Measurements from ENCODE around the gene DENND1C. TPM values are rescaled to one million over a fixed set of nuclear protein-coding genes. Genes with fewer than 3 reads are reported as not detected.
A peak's percentile ranks its signal among the peaks of the same experiment; 100 is the strongest.

DENND1C gene
- total RNA-seq, 1 donor from 2014 or later: 3.1 TPM

DNA sequence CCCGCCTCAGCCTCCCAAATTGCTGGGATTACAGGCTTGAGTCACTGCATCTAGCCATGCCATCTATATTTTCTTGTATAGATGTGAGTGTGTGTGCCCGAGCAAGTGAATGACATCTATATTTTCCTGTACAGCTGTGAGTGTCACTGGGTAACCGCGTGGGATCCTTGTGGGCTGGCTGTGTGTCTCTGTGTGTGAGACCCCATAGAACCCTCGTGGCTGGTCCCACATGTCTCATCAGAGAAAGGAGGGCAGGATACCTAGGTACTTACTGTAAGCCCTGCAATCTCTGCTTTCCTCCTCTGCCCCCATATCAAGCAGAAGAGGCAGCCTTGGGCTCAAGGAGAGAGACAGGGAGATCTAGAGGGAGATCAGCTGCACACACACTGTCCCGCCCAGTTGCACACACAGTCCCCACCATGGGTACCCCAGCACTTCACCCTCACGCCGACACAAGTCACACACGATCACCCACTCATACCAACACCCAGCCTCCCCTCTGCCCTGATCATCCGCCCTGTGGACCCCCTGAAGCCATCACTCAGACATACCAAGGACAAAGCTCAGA lies 655 bp downstream of the DENND1C start:
- DNase-seq (ENCODE audit: low spot score): no peak

DNA sequence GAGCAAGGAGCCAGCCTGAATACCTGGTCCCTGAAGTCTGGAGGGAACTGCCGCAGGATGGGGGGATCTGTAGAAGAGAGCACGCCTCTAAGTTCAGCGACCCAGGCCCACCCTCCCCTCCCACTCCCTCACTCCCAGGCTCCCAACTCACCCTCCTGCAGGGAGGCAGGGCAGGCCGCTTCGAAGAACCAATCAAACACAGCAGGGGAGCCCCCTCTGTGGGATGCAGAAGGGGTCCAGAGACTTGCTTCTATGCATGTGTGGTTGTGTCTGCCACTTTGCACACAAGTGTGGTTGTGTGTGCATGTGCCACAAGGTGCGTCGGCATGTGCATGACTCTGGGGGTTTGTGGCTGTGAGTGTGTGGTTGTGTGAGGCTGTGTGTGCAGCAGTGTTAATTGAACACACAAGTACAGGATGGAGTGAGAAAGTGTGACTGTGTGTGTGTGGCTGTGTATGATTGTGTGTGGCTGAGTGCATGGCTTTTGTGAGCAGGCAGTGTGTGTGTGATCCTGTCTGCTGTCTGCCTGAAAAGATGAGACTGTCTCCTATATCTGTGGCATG lies 1.7 kb downstream of the DENND1C start:
- DNase-seq (ENCODE audit: low spot score): no peak

DNA sequence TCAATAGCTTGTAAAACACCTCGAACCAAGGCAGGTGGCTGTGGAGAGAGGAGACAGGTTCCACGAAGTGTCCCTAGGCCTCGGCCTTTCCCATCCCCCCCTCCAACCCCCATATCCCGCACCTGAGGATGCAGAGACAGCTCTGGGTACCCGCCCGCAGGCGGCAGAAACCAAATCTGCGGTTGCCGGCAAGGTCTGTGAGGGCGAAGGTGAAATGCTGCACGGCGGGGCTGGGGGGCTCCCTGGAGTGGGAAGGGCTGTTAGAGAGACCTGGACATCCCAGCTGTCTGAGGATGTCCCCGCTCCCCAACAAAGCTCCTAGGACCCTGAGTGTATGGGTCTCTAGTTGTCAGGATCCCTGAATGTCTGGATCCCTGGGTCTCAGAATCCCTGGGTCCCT lies 2.8 kb downstream of the DENND1C start:
- no peak for DNase-seq (ENCODE audit: low spot score)

DNA sequence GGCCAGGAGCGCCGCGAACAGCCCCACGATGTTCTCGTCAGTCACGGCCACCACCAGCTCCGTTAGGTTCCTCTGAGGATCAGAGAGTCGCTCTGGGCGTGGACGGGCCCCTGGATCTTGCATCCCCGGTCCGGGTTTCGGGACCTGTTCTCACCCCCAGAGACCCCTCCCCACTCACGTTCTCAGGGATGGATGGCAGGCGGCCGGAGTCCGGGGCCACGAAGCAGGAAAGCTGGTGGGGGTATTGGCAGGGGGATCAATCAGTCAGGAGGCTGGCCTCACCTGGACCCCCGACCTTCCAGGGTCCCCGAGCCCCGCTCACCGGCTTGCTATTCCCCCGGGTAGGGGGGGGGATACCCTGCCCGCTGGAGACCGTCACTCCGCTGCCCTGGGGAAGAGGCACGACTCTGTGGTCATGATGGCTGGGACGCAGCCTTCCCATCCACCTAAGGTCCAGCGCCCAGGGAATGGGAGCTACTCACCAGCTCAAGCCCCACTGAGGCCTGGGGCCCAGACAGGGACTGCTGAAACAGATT lies 4.6 kb downstream of the DENND1C start:
- DNase-seq (ENCODE audit: low spot score): no peak

DNA sequence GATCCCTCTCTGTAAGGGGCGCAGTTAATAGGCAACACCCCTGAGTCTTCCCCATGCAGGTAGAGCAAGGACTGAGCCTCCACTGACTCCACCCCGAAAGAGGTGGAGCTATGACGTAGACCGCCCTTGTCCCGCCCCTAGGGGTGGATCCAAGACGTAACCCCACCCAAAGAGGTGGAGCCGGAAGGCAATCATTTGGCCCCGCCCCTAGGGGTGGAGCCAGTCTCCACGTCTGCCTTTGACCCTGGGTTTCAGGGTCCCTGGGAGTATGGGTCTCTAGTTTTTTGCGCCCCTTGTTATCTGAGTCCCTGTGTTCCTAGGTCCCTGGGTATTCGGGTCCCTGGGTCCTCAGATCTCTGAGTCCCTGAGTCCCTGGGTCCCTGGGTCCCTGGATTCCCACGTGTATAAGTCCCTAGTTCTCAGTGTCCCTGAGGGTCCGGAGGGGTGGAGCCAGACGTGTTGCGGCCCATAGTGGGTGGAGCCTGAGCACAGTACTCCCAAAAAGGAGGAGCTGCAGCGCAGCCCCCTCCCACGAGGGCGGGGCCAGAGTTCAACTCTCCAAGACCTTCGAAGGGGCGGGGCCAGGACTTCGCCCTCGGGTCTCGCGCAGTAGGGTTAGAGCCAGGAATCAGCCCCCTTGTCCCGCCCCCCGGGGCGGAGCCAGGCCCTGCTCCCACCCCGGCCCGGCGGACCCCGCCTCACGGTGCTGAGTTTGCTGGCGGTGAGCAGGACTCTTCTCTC lies 5.3 kb downstream of the DENND1C start:
- no peak for DNase-seq (ENCODE audit: low spot score)

DNA sequence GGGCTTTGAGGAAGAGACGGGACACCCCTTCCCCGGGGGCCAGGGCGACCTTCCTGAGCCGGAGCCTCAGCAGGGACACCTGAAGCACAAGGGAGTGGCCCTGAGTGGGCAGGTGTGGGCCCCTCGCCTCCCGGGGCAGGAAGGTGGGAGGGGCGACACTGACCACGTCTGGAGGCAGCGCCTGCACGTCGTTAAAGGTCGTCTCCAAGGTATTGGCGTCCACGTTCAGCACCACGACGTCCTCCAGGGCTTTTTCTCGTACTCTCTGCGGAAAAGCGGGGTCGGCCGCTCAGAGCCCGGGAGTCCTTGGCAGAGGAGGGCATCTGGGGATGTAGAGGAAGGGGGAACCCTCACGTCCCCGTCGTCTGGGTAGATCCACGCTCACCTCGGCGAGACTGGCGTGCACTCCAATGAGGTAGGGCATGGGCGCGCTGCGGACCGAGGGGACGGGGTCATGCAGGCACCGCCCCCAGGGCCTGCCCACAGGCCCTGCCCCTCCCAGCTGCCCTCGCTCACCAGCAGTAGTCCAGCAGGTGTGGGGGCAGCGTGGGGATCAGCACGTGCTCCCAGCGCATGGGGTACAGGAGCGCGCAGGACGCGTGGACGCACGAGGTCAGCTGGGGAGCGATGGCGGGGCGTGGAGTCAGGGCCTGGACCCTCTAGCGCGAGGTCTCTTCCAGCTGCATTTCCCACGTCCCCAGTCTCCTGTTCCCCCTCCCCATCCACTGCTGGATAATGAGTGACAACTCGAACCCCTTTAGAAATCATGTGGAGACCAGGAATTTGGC lies 6.1 kb downstream of the DENND1C start:
- DNase-seq (ENCODE audit: low spot score): no peak

DNA sequence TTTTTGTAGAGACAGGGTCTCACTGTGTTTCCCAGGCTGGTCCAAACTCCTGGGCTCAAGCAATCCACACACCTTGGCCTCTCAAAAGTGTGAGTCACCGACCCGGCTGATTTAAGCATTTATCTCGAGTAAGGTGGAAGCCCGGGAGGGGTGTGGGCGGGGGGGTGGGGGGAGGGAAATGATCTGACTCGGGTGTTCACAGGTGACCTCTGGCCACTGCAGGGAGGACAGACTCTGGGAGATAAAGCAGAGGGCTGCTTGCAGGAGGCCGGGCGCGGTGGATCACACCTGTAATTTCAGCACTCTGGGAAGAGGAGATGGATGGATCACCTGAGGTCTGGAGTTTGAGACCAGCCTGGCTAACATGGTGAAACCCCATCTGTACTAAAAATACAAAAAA lies 7.9 kb downstream of the DENND1C start:
- DNase-seq (ENCODE audit: low spot score): no peak

DNA sequence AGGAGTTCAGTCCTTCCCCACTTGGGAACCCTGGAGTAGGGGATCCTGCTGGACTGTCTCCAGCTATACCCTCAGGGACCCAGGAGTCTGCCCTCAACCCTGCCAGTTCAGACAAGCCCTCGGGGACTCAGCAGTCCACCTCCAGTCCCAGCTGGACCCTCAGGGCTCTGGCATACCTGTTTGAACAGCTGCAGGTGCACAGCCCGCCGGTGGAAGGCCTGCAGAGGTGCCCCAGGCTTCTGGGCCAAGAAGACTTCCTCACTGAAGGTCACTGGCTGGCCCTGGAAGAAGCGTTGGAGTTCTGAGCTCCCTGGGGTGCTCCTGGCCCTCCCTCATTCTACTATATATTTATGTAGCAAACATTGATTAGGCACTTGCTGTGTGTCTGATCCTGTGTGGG lies 8.9 kb downstream of the DENND1C start:
- DNase-seq (ENCODE audit: low spot score): no peak

DNA sequence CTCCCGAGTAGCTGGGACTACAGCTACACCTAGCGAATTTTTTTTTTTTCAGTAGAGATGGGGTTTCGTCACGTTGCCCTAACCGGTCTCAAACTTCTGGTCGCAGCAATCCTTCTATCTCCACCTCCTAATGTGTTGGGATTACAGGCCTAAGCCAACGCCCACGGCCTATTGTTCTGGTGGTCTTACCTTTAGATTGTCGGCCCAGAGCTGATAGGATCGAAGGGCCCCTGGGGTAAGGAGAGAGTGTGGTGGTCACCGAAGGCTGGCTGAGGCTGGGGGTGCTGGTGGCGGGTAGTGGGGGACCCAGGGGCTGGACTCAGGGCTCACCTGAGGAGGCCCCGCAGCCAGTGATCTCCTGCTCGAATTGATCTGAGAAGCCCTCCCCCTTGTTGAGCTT lies 10.5 kb downstream of the DENND1C start:
- DNase-seq (ENCODE audit: low spot score): no peak

DNA sequence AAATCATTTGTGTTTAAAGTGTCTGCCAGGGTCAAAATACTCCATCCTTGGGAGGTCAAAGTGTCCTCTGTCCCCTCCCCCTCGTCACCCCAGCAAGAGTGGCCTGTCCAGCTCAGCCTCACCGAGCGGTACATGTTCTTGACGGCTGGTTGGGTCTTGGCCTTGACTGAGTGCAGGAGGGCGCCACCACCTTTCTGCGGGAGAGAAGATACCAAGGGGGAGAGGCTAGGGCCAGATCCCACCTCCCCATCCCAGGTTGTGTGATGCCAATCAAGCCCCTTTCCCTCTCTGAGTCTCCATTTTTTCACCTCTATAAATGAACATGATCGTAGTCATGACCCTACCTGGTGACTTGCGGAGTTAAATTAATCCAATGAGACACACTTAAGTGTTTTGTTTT lies 11.4 kb downstream of the DENND1C start:
- no peak for DNase-seq (ENCODE audit: low spot score)

DNA sequence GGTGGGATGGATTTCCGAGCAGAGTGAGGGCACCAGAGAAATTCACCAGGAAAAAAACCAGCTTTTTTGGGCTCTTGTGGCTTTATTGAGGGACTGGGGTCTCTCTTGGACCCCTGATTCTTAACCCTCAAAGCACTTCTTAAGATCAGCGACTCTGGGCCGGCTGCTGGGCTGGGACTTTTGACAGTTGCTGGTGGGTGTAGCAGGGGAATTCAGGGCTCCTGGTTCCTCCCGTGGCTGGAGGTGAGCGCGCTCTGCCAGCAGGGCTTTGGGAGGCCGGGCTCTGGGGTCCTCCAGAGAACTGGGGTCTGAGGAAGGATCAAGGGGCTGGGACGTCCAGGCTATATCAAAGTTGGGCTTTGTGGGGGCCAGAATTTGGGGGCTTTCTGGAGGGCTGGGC lies 14.2 kb downstream of the DENND1C start:
- no peak for DNase-seq (ENCODE audit: low spot score)

DNA sequence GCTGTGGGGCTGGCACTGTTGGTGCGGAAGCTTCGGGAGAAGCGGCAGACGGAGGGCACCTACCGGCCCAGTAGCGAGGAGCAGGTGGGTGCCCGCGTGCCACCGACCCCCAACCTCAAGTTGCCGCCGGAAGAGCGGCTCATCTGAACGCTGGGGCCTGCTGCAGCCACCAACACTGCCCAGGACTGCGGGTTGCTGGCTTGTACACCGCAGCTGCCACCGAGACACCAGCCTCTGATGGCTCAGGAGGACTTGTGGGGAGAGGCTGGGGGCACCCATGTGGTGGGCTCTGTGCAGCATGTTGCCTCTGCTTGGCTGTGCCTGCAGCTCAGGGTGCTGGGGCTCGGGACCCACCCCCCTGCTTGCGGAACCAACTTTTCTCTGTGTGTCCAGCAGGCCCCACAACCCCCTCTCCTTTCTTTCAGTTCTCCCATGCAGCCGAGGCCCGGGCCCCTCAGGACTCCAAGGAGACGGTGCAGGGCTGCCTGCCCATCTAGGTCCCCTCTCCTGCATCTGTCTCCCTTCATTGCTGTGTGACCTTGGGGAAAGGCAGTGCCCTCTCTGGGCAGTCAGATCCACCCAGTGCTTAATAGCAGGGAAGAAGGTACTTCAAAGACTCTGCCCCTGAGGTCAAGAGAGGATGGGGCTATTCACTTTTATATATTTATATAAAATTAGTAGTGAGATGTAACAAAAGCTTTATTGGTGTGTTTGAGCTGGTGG lies 14.9 kb downstream of the DENND1C start:
- DNase-seq (ENCODE audit: low spot score): no peak

DNA sequence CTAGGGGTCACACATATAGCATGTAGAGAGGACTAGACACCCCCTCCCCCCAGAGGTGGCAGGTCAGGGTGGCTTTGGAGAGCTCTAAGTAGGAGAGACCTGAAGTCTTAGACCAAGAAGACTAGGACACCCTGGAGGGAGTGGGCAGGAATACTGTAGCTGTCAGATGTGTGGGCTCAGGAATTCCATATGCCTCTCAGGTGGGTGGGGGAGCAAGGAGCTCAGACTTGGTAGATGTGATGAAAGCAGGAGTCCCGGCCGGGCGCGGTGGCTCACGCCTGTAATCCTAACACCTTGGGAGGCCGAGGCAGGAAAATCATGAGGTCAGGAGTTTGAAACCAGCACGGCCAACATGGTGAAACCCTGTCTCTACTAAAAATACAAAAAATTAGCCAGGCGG lies 15.9 kb downstream of the DENND1C start:
- no peak for DNase-seq (ENCODE audit: low spot score)

DNA sequence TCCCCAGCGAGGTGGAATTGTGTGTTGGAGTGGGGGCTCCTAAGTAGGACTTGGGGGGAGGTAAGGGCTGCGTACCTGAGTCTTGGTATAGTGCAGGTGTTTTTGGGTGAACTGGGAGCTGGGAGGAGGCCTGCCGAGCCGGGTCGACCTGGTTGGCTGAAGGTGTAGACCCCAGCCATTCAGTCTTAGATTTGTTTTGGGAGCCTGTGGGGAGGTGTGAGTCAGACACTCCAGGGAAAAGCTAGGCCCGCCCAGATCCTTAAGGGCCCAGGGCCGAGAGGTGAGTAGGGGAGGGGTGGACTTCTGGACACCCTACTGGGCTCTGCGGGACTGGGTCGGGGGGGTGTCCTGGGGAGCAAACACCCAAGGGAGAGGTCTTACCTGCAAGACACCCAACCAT lies 16.6 kb downstream of the DENND1C start:
- no peak for DNase-seq (ENCODE audit: low spot score)

DNA sequence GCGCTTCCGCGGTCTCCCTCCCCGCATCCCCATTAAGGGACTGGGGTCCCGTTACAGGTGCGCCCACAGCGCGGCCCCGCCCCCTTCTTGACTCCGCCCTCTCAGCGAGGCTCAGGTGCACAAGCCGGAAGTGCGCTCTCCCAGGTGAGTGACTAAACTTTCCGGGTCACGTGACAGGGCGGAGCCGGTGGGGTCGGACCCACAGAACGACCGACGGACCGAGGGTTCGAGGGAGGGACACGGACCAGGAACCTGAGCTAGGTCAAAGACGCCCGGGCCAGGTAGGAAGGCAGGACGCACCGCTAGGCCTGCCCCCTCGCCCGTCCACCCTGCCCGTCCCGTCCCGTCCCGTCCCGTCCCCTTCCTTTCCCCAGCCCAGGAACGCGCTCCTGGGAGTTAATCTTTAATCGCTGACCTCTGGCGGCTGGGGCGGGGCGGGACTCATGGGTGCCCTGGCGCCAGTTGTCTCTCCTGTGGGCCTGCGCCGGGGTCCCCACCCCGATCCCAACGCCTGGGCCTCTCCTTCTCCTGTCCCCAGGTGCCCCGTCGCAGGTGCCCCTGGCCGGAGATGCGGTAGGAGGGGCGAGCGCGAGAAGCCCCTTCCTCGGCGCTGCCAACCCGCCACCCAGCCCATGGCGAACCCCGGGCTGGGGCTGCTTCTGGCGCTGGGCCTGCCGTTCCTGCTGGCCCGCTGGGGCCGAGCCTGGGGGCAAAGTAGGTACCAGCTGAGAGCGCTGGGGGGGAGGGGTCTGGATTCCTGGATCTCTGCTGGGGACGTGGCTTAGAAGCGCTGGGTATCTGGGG lies 17.3 kb downstream of the DENND1C start, which contains the start of gene CRB3:
Gene CRB3, plus strand, starts transcription at position 202 of the 804 bp plus-strand sequence. Its CDS starts 431 bp downstream, at position 633.
- peak; percentile 89 for DNase-seq (ENCODE audit: low spot score)

DNA sequence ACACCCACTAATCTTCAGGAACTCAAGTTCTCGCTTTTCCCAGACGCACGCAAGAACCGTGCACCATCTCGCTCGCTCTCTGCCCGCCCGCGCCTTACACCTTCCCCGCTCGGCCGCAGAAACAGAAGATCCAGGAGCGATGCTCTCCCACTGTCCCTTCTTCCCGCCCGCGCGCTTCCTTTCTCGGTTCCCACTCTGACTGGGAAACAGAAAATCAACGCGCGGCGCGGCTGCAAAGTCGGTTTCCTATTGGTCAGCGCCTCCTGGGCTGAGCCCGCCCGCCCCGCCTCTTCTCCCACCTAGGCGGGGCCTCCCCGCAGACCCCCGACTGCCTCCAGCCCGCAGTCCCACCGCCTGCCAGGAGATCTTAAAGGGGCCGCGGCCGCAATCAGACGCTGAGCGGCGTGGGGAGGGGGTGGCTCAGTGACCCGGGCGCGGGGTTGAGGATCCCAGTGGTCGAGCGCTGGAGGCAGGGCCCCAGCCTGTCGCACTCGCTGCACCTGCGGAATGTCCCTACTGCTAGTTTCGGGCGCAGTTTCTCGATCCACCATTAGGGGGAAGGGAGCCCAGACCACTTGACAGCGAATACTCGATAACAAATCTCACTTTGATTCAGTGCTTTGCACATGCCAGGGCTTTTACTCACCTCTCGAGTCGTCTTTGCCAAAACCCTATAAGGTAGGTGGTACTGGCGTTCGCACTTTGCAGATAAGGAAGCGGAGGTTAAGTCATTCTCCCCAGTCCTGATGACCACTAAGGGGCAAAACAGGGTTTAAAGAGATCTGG lies 21.3 kb downstream of the DENND1C start:
- DNase-seq (ENCODE audit: low spot score): peak; percentile 96

DNA sequence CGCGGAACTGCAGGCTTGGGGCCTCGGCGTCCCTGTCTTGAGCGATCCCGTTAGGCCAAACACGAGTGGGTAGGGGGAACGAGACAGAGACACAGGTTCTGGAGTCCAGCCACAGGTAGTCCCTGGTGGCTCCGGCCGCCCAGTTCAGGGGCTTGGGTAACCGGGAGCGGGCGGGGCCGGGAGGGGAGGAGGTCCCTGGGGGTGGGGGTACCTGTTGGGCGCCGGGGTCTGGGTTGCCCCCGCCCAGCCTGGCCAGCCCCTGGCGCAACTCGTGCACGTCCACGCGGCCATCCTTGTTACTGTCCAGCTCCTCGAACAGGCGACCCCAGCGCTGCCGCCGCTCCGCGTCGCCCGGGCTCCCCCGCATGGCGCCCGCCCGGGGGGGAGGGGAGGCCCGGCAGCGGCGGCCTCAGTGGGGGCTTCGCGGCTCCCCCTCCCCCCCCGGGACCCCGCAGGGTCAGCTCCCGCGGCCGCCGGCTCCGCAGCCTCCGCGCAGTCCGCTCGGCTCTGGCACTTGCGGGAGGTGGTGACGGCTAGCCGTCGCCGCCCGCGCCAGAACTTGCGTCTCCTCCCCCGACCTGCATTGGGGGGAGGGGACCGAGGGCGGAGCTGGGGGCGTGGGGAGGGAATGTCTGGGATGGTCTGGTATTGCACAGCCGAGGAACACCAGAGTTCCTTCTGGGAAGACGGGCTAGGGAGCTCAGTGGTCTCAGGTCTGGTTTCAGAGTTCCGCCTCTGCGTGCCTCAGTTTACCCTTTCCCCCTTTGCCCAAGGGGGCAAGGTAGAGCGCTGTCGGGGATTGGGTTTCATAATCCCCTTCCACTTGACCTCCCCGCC lies 22.1 kb downstream of the DENND1C start, which contains the start of gene SLC25A23:
Gene SLC25A23, minus strand, starts transcription at position 531 of the 837 bp plus-strand sequence. Its CDS starts 164 bp downstream, at position 367.
- peak; percentile 68 for DNase-seq (ENCODE audit: low spot score)

DNA sequence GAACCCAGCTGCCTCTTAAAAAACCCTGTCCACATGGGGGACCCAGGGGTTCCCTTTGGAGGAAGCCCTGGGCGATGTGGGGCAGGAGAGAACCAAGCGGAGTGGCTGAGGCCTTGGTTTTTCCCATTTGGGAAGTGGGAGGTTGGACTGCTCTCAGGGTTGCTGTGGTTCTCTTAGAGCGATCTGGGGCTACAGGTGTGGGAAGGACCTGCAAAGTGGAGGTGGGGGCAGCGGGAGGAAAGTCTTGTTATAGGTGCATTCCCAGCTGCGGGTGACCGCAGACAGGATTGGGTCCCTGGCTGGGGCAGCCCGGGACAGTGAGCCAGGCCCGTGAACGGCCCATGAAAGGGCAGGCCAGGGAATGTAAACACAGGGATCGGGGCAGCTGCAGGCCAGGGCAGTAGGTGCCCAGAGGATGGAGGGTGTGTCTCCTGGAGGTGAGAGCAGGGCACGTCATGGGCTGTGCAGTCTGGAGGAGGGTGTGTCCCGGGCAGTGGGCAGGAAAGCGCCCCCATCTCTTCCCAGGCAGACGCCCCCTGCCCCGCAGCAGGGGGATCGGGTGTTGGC lies 22.8 kb downstream of the DENND1C start:
- no peak for DNase-seq (ENCODE audit: low spot score)
